Neural progenitor cell (in vitro differentiated cells): ENCODE results near the gene APCS.

Source experiments
- CTCF ChIP-seq: fragments of 200-600 bp; sonication (generic); IDR thresholded peaks from 2 replicates; pipeline ENCODE4 v1.5.1; 2017; ENCODE audit warnings: antibody characterized with exemption, mild to moderate bottlenecking
- EZH2 ChIP-seq: fragments of 200-600 bp; sonication (generic); IDR thresholded peaks from 2 replicates; pipeline ENCODE4 v1.6.1; 2017; ENCODE audit warnings: antibody characterized with exemption, mild to moderate bottlenecking, moderate library complexity

GRCh38 chr1:159548126-159548525, 39.5 kb upstream of the APCS start:
- no peak for TF ChIP-seq CTCF
- TF ChIP-seq EZH2 = no peak
